CD4-positive, alpha-beta T cell treated with Interleukin-6 for 4 hours (primary cell): ENCODE measurements around the gene GGTA1.
"Not testable (repeated sequence)": the region's sequence is repeated elsewhere in the genome, so short reads cannot be mapped to it uniquely, and the experiment has no call there.

ENCODE experiments used
- DNase-seq: peaks from one replicate; pipeline ENCODE4 v3.0.0-alpha.2; 2020; ENCODE audit warnings: mixed read lengths

Gene GGTA1

DNA sequence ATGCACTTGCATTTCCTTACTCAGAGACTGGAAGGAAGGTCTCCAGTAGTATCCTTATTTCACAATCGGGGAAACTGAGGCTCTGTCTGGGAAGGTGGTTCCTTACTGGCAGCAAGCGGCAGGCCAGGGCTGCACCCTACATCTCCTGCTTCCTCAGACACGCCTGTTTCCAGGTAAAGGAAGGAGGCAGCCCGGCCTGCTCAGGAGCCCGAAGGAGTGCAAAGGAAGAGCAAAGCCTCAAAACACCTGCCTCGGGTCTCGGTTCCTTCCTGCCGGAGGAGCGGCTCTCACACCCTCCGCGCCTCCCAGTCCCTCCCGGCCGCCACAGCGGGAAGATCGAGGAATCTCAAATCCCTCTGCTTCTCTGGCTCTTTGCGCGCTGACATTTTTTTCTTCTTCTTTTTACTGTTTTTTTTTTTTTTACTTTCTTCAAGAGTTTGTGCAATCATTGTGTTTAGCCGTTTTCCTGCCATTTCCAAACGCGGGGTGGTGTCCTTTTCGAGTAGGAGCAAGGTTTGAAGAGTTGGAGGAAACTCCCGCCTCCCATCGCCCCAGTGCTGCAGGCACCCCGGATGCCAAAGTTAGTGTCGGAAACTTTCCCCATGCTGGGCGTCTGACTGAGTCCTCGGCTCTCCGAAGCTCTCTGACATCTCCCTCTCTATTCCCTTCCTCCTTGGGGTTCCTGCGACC, 1.0 kb downstream of the GGTA1 start:
- DNase-seq: no peak

DNA sequence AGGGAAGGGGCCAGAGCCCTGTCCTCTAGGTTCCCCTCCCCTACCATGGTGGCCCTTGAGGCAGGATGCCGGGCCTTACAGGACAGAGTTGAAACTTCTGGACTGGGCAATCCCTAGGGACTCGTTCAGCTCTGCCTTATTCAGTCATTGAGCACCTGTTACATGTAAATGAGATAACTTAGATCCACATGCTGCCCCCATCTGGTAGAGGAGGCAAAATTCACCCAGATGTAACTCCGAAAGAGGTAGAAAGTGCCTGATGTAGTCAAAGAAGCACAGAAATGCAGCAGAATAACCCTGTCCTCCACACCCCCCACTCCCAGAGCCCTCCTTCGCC, 1.5 kb downstream of the GGTA1 start:
- DNase-seq: peak; percentile 11

DNA sequence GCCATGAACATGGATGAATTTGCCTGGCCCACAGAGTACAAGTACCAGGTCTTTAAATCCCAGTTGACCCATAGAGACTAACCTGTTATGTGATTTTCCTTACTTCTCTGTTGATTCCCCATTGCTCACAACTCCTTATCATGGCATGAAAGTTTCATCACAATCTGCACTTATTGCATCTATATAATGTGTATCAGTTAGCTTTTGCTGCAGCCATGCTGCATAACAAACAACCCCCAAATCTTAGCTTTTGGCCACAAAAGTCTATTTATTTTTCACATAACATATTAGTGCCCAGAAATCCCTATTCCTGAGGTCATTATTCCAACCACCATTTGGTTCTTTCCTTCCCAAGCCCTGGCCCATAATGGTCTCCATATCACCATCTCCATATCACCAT, 3.7 kb downstream of the GGTA1 start:
- no peak for DNase-seq

DNA sequence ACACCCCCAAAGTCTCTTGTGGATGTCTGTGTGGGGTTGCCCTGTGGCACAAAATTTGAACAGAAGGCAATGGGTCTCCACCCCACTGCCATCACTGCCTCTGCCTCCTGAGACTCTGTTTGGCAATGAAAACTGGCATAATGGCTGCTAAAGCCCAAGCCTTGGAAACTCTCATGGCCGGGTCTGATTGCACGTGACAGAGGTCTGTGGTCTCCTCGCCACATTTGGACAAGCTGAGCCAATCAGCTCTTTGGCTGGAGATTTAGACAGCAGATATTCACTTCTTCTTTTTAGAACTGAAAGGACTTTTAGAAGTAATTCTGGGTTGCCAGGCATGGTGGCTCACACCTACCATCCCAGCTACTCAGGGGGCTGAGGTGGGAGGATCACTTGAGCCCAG, 5.5 kb downstream of the GGTA1 start:
- no peak for DNase-seq

DNA sequence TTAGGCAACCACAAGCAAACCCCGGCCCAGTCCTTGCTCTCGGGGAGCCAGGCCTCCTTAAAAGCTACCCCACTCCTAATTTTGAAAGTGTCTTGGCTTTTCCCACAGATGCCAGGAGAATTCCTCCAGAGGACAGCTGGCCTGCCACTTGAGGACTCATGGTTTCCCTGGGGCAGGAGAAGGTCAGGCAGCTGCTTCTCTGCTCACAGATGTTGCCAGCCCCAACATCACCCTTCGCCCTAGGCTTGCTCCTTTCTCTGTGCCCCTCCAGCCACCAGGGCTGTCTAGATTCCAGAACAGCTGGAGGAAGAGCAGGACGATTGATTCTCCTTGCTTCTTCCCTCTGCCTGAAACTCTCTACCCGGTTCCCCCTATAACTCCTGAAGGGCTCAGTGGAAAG, 8.5 kb downstream of the GGTA1 start:
- no peak for DNase-seq

DNA sequence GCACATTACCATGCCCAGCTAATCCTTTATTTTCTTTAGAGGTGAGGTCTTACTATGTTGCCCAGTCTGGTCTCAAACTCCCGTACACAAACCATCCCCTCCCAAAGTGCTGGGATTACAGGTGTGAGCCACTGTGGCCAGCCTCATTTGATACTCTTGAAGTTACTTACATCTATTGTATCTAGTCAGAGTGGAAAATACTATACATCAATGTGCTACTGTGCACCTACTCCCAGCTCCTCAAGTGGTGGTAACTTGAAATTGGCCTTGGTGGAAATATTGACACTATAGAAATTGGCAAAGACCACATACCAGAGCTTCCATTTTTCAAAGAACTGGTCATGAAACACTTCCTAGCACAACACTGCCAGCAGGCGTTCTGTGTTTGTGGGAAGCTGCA, 10.3 kb downstream of the GGTA1 start:
- DNase-seq: no peak

DNA sequence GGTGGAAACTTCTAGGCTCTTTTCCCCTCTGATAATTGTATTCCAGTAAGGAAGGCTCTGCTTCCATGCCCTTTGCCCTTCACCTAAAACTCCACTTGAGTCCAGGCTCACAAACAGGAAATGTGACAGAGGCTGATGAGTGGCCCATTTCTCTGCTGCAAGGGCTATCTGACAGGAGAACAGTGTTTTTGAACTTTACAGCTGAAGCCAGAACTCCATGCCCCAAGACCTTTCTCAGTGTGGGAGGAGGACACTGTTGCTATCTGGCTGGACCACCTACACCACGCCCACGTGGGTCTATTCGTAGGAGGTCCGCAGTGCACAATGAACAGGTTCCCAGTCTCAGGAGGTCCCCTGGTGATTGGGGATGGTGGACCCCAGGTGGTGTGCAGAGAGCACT, 13.6 kb downstream of the GGTA1 start:
- no peak for DNase-seq

DNA sequence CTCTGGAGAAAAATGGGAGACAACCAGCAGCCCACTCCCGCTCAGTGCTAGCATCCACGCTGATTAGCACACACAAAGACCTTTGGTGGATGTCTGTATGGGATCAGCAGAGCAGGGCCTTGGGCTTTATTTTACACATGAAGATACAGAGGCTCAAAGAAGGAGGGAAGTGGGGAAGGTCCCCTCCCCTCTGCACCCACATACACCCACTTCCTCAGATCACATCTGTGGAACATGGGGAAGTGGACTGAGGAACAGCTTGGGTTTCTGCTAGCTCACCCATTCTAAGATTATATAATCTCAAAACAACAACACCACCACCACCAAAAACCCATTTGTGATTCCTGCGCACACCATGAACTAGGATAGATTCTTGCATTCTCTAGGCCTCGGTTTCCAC, 14.0 kb downstream of the GGTA1 start:
- no peak for DNase-seq

DNA sequence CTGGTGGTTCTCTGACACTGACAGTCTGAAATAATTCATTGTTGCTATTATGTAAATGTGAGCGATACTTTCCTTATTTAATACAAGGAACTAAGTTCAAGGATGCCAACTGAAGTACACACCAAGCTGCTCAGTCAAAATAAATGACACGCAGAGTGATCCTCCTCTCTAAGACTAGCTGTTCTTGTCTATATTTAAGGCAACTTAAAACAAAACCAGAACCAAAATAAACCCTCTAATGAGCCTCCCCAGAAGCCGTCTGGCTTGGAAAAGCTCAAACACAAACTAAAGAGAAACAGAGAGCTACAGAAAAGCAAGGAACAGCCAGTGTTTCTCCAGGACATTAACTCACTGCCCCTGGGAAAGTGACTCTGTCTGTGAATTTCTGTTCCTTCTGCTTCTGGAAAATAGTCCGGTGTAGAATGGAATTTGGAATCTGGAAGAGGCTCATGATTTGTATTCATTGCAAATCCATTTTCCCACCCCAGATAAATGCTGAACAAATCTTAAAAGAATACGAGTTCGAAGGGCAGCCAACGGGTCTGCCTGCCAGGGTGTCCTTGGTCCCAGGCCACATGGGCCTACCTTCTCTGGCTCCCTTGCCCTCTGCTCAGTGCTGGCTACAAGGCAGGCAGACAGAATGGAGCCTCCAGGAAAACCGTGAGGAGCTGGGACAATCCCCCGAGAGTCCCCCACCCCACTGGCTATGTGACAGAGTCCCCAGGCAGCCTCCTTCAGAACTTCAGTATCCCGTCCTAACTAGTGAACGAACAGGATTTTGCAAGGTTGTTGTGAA, 14.8 kb downstream of the GGTA1 start:
- DNase-seq: no peak

DNA sequence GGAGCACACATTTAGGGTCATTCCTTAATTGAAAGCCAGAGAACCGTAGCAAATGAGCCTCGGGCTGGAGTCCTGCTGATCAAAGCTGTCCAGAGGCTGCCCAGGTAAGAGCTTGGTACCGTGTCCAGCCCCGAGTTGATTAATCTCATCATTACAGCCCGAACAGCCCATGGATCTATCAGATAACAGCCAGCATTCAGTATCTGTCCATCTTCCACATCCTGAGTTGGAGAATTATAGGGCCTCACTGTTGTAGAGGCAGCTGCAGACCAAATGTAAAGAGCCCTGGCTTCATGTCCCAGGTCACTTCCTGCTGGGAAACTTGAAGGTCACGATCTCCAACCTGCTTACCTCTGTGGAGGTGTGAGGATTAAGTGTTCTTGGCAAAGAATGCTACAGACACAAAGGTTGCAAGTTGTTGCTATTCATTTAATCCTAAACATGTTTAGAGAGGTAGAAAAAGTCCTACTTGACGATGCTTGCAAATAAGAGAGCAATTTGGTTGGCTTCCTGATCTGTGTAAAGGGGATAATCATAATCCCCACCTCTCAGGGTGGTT, 16.1 kb downstream of the GGTA1 start:
- DNase-seq: no peak

DNA sequence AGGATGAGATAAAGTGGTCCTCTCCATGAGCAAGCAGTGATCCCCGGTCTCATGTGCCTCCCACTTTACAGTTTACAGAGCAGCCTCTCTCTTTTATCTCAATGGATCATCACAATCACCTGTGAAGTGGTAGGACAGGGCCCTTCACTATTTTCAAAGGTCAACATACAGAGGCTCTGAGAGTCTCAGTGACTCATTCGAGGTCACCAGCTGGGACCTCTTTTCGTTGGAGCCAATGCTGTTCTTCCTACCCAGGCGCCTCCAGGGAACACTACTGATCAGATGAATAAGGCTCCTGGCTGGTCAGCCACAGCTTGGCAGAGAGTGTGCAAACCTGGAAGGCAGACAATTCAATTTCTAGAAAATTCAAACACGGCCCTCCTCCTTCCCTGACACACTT, 16.6 kb downstream of the GGTA1 start:
- no peak for DNase-seq

DNA sequence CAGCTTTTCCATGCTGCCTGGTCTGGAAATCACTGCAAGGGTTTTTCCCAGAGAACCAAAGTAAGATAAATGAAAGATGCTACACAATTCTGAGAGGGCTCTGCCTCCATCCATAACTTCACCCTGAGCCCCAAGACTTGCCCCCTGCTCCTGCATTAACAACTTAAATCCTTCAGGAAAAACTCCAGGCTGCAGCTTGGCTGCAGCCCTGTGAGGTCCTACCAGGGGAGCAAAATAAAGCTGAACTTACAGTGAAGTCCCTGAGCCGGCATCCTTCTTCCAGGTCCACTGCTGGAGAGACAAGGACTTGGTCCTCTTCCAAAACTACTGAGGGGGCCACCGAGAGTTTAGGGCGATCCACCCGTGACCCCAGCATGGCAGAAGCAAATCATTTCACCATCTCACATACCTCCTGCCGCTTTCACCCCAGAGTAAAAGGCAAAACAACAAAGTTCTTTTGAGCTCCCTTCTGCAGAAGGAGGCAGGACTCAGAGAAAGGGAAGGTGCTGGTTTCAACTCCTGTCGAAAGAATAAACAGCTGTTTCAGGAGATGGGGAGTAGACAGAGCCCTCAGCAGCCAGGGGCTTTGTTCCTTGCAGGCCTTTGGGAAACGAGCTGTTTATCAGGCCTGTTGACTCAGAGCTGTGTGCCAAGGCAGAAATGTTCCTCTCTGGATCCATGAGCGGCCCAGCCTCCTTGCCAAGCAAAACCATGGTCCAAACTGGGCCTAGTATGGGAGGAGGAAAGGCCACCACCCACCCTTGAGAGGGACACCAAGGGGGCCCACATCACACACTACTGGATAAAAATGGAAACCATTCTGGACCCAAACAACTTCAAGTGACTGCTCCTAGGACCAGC, 20.6 kb downstream of the GGTA1 start:
- DNase-seq: no peak

DNA sequence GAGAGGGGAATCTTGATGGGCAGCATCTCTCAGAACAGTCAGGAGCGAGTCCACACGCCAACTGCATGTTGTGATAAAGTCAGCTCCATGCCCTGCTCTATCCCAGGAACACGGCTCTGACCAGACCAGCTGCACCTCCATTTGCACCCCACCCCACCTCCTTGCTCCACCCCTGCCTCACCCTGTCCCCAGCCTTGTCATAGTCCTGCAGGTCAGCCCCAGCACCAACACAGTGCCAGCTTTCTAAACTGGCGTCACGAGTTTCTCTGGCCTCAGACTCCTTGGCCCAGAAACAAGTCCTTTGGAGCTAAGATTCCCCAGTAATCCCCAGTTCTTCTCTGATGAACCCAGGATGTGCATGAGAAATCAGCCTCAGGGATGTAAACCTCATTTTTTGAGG, 23.5 kb downstream of the GGTA1 start:
- no peak for DNase-seq

DNA sequence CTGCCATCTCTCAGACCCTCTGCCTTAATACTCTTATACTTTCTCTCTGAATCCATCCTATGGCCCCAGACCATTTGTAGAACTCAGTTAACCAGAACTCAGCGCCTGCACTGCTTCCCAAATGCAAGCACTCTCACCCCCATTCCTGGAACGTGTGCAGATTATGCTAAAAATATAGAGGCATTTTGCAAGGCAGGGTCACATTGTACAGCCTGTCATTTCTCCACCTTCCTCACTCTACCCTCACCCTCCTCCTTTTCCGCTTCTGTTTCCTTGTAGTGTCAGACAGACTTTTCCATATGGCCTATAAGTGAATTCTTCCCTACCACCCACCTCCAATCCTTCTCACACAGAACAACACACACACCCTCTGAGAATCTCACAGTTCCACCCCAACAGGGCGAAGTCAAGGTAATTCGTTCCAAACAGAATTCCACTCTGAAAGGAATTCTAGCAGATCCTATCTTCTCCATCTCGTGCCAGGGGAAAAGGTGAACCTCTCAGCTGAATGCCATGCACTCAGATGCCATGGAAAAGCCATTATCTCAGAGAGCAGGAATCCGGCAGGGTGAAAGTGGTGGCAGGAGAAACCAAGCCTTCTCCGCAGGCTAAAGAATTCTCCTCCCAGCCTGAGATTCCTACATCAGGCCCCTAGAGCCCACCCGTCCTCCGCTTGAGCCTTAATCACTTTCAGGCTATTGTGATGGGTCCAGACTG, 25.3 kb downstream of the GGTA1 start:
- no peak for DNase-seq

DNA sequence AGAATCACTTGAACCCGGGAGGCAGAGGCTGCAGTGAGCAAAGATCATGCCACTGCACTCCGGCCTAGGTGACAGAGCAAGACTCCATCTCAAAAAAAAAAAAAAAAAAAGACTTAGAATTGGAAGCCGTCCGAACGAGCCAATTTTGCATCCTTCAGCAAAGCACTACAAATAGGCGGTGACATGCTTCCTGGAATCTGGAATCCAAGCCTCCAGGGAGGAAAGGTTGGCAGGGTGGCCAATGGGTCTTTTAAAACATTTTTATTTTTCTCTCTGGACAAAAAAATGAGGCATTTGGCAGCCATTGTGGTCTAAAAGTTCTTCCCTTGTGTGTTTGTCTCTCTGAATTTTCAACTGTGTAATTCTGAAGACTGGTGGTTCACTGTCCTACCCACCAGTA, 26.4 kb downstream of the GGTA1 start:
- DNase-seq: no peak

DNA sequence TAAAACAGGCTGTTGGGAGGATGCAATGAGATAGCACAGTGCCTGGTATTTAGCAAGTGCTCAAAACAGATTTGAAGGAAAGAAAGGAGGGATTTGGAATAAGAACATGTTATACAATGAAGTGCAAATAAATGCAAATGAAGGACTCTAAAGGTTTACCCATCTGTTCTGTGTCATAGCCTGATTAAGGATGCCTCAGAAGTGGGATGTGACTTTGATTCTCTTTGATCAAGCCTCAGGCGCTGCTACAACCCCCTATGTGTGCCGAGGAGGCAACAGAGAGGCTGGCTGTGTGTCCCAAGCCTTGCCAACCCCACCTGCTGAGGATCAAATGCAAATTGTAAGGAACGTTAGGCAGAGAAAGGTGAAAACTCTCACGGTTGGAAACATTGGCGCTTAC, 27.2 kb downstream of the GGTA1 start:
- no peak for DNase-seq

DNA sequence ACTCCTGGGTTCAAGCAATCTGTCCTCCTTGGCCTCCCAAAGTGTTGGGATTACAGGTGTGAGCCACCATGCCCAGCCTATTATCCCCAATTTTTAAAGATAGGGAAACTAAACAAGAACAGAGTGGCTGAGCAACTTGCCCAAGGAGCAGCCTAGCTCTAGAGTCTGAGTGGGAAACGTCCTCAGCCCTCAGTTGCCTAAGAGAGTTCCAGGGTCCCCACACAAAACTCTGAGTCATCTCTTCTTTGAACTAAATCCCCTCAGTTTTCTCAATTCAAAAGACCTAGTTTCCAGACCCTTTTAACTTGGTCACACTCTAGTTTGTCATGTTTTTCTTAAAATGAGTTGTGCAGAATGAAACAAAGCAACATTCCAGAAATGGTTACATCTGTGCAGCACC, 33.5 kb downstream of the GGTA1 start:
- DNase-seq: no peak

DNA sequence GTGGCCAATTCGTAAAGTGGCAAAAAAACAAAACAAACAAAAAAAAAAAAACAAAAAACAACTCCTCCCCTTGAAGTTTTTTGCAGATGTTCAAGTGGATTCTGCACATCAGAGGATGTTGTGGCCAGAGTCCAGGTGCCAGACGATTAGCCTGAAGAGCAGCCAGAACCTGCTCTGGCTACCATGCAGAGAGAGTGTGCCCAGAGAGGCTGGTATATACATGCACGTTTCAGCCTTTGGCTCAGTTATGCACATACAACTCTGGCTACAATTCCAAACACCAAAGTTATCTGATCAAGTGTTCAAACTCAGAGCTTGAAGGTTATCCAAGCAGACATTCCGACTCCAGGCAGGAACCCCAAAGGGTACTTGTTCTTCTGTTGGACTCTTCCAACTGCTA, 34.7 kb downstream of the GGTA1 start:
- no peak for DNase-seq

DNA sequence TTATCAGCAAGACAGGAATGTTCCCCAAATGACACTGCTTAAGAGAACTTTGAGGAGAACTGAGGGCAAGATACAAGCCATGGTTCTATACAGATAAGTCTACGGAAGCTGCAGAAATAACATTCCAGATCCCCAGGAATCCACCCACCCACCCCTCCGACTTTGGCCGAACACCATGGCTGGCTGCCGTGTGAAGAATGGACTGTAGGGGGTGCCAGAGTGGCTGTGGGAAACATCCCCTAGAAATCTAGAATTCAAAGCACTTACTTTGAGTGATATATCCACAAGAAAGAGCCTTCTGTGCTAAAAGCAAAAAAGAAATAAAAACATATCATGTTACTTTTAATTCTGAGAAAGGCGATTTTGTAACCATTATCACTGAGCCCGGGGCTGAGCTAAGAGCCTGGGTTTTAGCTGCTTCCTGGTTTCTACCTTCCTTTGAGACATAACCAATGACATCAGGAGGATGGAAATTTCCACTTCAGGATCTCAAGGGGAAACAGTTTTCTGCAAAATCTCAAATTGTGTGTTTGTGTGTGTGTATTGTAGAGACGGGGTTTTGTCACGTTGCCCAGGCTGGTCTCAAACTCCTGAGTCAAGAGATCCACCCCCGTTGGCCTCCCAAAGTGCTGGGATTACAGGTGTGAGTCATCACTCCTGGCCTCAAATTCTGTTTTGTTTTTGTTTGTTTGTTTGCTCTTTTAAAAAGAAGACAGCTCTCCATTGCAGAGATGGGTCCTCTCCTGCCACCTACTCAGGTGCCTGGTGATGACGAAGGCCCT, 36.4 kb downstream of the GGTA1 start:
- peak; percentile 4 for DNase-seq

DNA sequence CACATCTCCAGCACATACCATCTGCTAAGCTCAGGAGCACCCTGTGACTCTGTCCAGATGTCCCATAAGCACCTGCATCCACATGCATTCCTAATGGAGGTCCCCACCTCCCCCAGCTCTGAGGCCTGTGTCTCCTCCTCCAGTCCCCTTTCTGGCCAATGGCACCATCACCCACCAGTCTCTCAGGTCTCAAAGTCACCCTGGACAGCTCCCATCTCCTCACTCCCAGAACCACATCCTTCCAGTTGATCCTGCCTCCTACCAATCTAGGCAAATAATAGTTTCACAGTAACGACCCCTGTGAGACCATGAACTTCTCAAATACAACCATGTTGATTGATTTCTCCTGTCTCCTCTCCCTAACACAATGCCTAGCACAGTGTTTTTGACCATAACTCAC, 40.1 kb downstream of the GGTA1 start:
- no peak for DNase-seq

DNA sequence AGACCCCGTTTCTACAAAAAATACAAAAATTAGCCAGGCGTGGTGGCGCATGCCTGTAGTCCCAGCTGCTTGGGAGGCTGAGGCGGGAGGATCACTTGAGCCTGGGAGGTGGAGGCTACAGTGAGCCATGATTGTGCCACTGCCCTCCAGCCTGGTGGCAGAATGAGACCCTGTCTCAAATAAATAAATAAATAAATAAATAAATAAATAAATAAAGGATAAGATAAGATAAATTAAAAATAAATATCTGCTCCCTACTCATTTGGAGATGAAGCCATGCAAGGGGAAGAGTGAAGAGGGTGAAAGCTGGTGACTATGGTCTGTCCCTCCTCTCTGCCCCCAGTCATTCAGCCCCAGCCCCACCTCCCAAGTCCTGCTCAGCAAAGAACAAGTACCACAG, 41.2 kb downstream of the GGTA1 start:
- DNase-seq: not testable (repeated sequence)
